CD4-positive, CD25-positive, alpha-beta regulatory T cell (primary cell): ENCODE measurements around the gene C15orf62. TPM values are rescaled to one million over a fixed set of nuclear protein-coding genes. Genes with fewer than 3 reads are reported as not detected.
A peak's percentile ranks its signal among the peaks of the same experiment; 100 is the strongest.

Experiments used
- ATAC-seq, 2 donors: fragments of 150-1000 bp; cut with Tn5 transposase; one replicate each; pipeline ENCODE4 v1.10.0; 2021; ENCODE audit warnings: low read depth in 2 of 2, moderate number of reproducible peaks in 2 of 2, moderate library complexity in 1 of 2
- DNase-seq, 3 donors: peaks; one replicate each; pipeline versions ENCODE4 v3.0.0 to v3.0.0-alpha.2; 2012 to 2022; ENCODE audit warnings: mixed read lengths in 1 of 3
- H3K27ac ChIP-seq: one replicate; pipeline ENCODE4 v1.7.0; 2013; ENCODE audit warnings: mild to moderate bottlenecking, low read length; ENCODE audit not compliant: insufficient read depth, poor library complexity, severe bottlenecking
- H3K27me3 ChIP-seq: one replicate; pipeline ENCODE4 v1.7.0; 2013; ENCODE audit warnings: low read length; ENCODE audit not compliant: control insufficient read depth, insufficient read depth
- H3K36me3 ChIP-seq: one replicate; pipeline ENCODE4 v1.7.0; 2013; ENCODE audit warnings: mild to moderate bottlenecking, low read length, moderate library complexity; ENCODE audit not compliant: control insufficient read depth, insufficient read depth
- H3K4me1 ChIP-seq: 2 replicates; pipeline ENCODE4 v1.7.0; 2013; ENCODE audit warnings: mild to moderate bottlenecking, low read length; ENCODE audit not compliant: insufficient read depth, control insufficient read depth, poor library complexity, severe bottlenecking
- H3K4me3 ChIP-seq: one replicate; pipeline ENCODE4 v1.7.0; 2013; ENCODE audit warnings: low read depth, mild to moderate bottlenecking, low read length, moderate library complexity
- H3K9me3 ChIP-seq, 2 experiments: 1 replicate in 1 of 2; 2 replicates in 1 of 2; pipeline ENCODE4 v1.7.0; 2013; ENCODE audit warnings: low read length in 2 of 2, mild to moderate bottlenecking in 1 of 2, moderate library complexity in 1 of 2; ENCODE audit not compliant: control insufficient read depth in 2 of 2
- H3K27ac Mint-ChIP-seq, 3 donors: one replicate each; pipeline ENCODE4 v1.8.0; 2020 to 2022; ENCODE audit warnings: mild to moderate bottlenecking in 3 of 3, mixed read lengths in 3 of 3, moderate library complexity in 2 of 3
- H3K27me3 Mint-ChIP-seq: one replicate; pipeline ENCODE4 v1.8.0; 2022; ENCODE audit warnings: mild to moderate bottlenecking, mixed read lengths
- H3K36me3 Mint-ChIP-seq: one replicate; pipeline ENCODE4 v1.8.0; 2020; ENCODE audit warnings: mixed read lengths
- H3K4me1 Mint-ChIP-seq, 4 donors: one replicate each; pipeline ENCODE4 v1.8.0; 2020 to 2022; ENCODE audit warnings: mixed read lengths in 4 of 4, mild to moderate bottlenecking in 1 of 4
- H3K4me3 Mint-ChIP-seq, 4 donors: one replicate each; pipeline ENCODE4 v1.8.0; 2020 to 2022; ENCODE audit warnings: mild to moderate bottlenecking in 4 of 4, mixed read lengths in 4 of 4, moderate library complexity in 3 of 4
- H3K9me3 Mint-ChIP-seq, 7 donors: one replicate each; pipeline ENCODE4 v1.8.0; 2020 to 2022; ENCODE audit warnings: mixed read lengths in 7 of 7, mild to moderate bottlenecking in 3 of 7, moderate library complexity in 2 of 7
- polyA plus RNA-seq, 4 donors: library from polyadenylated mRNA; unstranded; fragments of 300-500 nt; fragmentation: Illumina TruSeq; gene quantifications; one replicate each; pipeline ENCODE4 v1.2.3, GENCODE V29; 2021
- total RNA-seq: library from RNA; stranded (reverse); gene quantifications from one replicate; pipeline ENCODE4 v1.2.3, GENCODE V29; 2022

Gene C15orf62
- total and polyA plus RNA-seq, 5 donors from 2014 or later: 0.17 to 1.9 (median 0.30) TPM; not detected in 1

- Mint-ChIP-seq H3K27me3 (no peaks in the 10 kb centered on the region), H3K4me3 (no peak overlapping the region), H3K9me3 (no peaks in the 10 kb centered on the region), H3K36me3 (peaks cover 18% of the 10 kb centered on the region), H3K4me1 (peaks cover 2 to 10% (median 7%) of the 10 kb centered on the region in 4 donors), H3K27ac (no peak overlapping the region)
- peaks cover 11% of the 10 kb centered on the region for H3K4me1 ChIP-seq
- H3K9me3 ChIP-seq: no peaks in the 10 kb centered on the region
- no peaks in the 10 kb centered on the region for H3K27me3 ChIP-seq
- no peak overlapping the region for H3K4me3 ChIP-seq
- H3K36me3 ChIP-seq: peaks cover 51% of the 10 kb centered on the region
- ATAC-seq (no peak), DNase-seq (no peak)
- no peak overlapping the region for H3K27ac ChIP-seq
These were observed 30.7 kb upstream of the C15orf62 start for GRCh38 chr15:40739047-40739446.

GRCh38 chr15:40739854-40740253 is 29.9 kb upstream of the C15orf62 start:
- Mint-ChIP-seq H3K27ac (peak overlapping the region in 1 of 3 donors; percentile 56), H3K36me3 (peaks cover 19% of the 10 kb centered on the region), H3K27me3 (no peaks in the 10 kb centered on the region), H3K9me3 (no peaks in the 10 kb centered on the region), H3K4me1 (peaks cover 2 to 12% (median 9%) of the 10 kb centered on the region in 4 donors), H3K4me3 (no peak overlapping the region)
- Histone ChIP-seq H3K9me3 (no peaks in the 10 kb centered on the region), H3K27me3 (no peaks in the 10 kb centered on the region), H3K4me3 (no peak overlapping the region), H3K27ac (no peak overlapping the region), H3K4me1 (peaks cover 17% of the 10 kb centered on the region), H3K36me3 (peaks cover 50% of the 10 kb centered on the region)
- ATAC-seq (no peak), DNase-seq (no peak)

GRCh38 chr15:40743485-40743901 is 26.3 kb upstream of the C15orf62 start:
- H3K36me3 Mint-ChIP-seq: peaks cover 17% of the 10 kb centered on the region
- Histone ChIP-seq H3K4me3 (no peak overlapping the region), H3K27me3 (no peaks in the 10 kb centered on the region), H3K9me3 (no peaks in the 10 kb centered on the region), H3K36me3 (peaks cover 28% of the 10 kb centered on the region), H3K4me1 (peaks cover 17% of the 10 kb centered on the region), H3K27ac (peak overlapping the region; percentile 85)
- DNase-seq (peak in 1 of 3 donors; percentile 76), ATAC-seq (peak in 1 of 2 donors; percentile 35)
- H3K27me3 Mint-ChIP-seq: no peaks in the 10 kb centered on the region
- peaks cover 4 to 12% (median 9%) of the 10 kb centered on the region in 4 donors for H3K4me1 Mint-ChIP-seq
- peak overlapping the region; percentile 38 to 97 (median 95) for H3K27ac Mint-ChIP-seq
- H3K9me3 Mint-ChIP-seq: no peaks in the 10 kb centered on the region
- H3K4me3 Mint-ChIP-seq: peak overlapping the region in 3 of 4 donors; percentile 69 to 78 (median 74)

GRCh38 chr15:40743921-40744814 is 25.6 kb upstream of the C15orf62 start:
- H3K4me3 Mint-ChIP-seq: peak overlapping the region; percentile 59 to 78 (median 72)
- Histone ChIP-seq H3K4me1 (peaks cover 17% of the 10 kb centered on the region), H3K27ac (peak overlapping the region; percentile 85), H3K9me3 (no peaks in the 10 kb centered on the region), H3K27me3 (no peaks in the 10 kb centered on the region), H3K4me3 (peak overlapping the region; percentile 1), H3K36me3 (peaks cover 23% of the 10 kb centered on the region)
- peak overlapping the region; percentile 93 to 97 (median 95) for H3K27ac Mint-ChIP-seq
- ATAC-seq (peak; percentile 92 to 93), DNase-seq (peak; percentile 50 to 84 (median 64))
- H3K36me3 Mint-ChIP-seq: peaks cover 17% of the 10 kb centered on the region
- no peaks in the 10 kb centered on the region for H3K9me3 Mint-ChIP-seq
- H3K4me1 Mint-ChIP-seq: peaks cover 4 to 12% (median 9%) of the 10 kb centered on the region in 4 donors
- H3K27me3 Mint-ChIP-seq: no peaks in the 10 kb centered on the region

GRCh38 chr15:40744815-40745152 is 25.0 kb upstream of the C15orf62 start:
- Histone ChIP-seq H3K27ac (peak overlapping the region; percentile 85), H3K4me3 (no peak overlapping the region), H3K27me3 (no peaks in the 10 kb centered on the region), H3K9me3 (no peaks in the 10 kb centered on the region), H3K36me3 (peaks cover 17% of the 10 kb centered on the region), H3K4me1 (peaks cover 17% of the 10 kb centered on the region)
- DNase-seq: no peak
- Mint-ChIP-seq H3K27ac (peak overlapping the region in 2 of 3 donors; percentile 95 to 97), H3K36me3 (peaks cover 17% of the 10 kb centered on the region), H3K4me3 (peak overlapping the region in 1 of 4 donors; percentile 49), H3K9me3 (no peaks in the 10 kb centered on the region), H3K4me1 (peaks cover 4 to 12% (median 9%) of the 10 kb centered on the region in 4 donors), H3K27me3 (no peaks in the 10 kb centered on the region)
- ATAC-seq: no peak

- H3K4me3 Mint-ChIP-seq: no peak overlapping the region
- no peaks in the 10 kb centered on the region for H3K27me3 Mint-ChIP-seq
- Histone ChIP-seq H3K4me1 (peaks cover 17% of the 10 kb centered on the region), H3K27ac (no peak overlapping the region), H3K27me3 (no peaks in the 10 kb centered on the region), H3K4me3 (no peak overlapping the region), H3K9me3 (no peaks in the 10 kb centered on the region), H3K36me3 (peaks cover 30% of the 10 kb centered on the region)
- H3K36me3 Mint-ChIP-seq: peaks cover 22% of the 10 kb centered on the region
- no peaks in the 10 kb centered on the region for H3K9me3 Mint-ChIP-seq
- peaks cover 4 to 15% (median 10%) of the 10 kb centered on the region in 4 donors for H3K4me1 Mint-ChIP-seq
- H3K27ac Mint-ChIP-seq: peak overlapping the region in 1 of 3 donors; percentile 42
- DNase-seq: no peak
- no peak for ATAC-seq
These were observed 22.8 kb upstream of the C15orf62 start for GRCh38 chr15:40746916-40747418.

- Mint-ChIP-seq H3K4me1 (peaks cover 8 to 21% (median 14%) of the 10 kb centered on the region in 4 donors), H3K27ac (peak overlapping the region in 1 of 3 donors; percentile 42), H3K4me3 (peak overlapping the region in 2 of 4 donors; percentile 7 to 25), H3K27me3 (no peaks in the 10 kb centered on the region), H3K9me3 (no peaks in the 10 kb centered on the region), H3K36me3 (peaks cover 31% of the 10 kb centered on the region)
- H3K4me3 ChIP-seq: no peak overlapping the region
- ATAC-seq (no peak), DNase-seq (no peak)
- peaks cover 27% of the 10 kb centered on the region for H3K36me3 ChIP-seq
- H3K27ac ChIP-seq: no peak overlapping the region
- H3K9me3 ChIP-seq: no peaks in the 10 kb centered on the region
- H3K4me1 ChIP-seq: peaks cover 23% of the 10 kb centered on the region
- H3K27me3 ChIP-seq: no peaks in the 10 kb centered on the region
These were observed 21.8 kb upstream of the C15orf62 start for GRCh38 chr15:40747685-40748631.
